ENCODE results near the gene SIRPD. TPM values are rescaled to one million over a fixed set of nuclear protein-coding genes. Genes with fewer than 3 reads are reported as not detected.

SIRPD gene
- total RNA-seq, 1 experiment from 2014 or later = not detected

DNA sequence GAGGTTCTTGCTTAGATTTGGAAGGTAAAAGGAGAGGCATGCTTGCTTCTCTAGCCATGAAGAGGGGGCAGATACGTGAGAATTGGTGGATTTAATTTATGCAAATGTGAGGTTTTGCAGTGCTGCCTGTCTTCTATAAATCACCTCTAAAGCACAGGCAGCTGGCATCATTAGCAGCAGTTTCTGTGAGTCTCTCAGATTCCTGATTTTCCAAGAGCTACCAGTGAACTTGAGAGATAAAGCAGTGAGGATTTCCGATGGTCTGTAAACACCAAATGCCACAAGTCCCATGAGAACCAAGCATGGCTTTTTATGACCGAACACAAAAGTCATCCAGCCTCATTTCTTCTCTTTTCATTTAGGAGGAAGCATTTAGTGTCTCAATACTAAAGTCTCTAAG, 63.1 kb downstream of the SIRPD start:
- no peak for DNase-seq
- no peaks in the 10 kb centered on the region for H3K36me3 ChIP-seq (replicated peaks; ENCODE audit: control insufficient read depth, insufficient read depth, low read length)
- H3K27me3 ChIP-seq (ENCODE audit: control insufficient read depth, insufficient read depth, low read length) = no peaks in the 10 kb centered on the region; the same call in 1 of the 2 replicates
- H3K4me3 ChIP-seq (ENCODE audit: insufficient read depth, low read depth, low read length) = no peak overlapping the region

DNA sequence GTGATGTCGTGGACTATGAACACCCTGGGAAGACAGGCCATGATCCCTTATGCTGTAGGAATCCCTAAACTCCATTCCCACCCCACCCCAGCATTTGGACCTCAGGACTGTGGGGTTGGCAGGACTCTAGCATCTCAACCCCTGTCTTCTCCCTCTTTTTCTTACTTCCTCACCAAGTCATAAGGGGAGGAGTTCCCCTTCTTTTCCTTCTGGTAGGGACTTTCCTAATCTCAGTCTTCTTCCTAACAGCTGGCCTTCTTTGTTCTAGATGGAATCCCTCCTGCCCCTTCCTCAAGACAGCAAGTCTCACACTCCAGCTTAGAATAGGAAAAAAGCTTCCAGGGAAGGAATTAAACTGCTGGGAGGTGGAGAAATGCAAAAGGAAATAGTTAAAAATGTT, 64.0 kb downstream of the SIRPD start:
- Histone ChIP-seq H3K27me3 (ENCODE audit: control insufficient read depth, insufficient read depth, low read length) (no peaks in the 10 kb centered on the region; the same call in 1 of the 2 replicates), H3K36me3 (replicated peaks; ENCODE audit: control insufficient read depth, insufficient read depth, low read length) (no peaks in the 10 kb centered on the region), H3K4me3 (ENCODE audit: insufficient read depth, low read depth, low read length) (no peak overlapping the region)
- DNase-seq = no peak

DNA sequence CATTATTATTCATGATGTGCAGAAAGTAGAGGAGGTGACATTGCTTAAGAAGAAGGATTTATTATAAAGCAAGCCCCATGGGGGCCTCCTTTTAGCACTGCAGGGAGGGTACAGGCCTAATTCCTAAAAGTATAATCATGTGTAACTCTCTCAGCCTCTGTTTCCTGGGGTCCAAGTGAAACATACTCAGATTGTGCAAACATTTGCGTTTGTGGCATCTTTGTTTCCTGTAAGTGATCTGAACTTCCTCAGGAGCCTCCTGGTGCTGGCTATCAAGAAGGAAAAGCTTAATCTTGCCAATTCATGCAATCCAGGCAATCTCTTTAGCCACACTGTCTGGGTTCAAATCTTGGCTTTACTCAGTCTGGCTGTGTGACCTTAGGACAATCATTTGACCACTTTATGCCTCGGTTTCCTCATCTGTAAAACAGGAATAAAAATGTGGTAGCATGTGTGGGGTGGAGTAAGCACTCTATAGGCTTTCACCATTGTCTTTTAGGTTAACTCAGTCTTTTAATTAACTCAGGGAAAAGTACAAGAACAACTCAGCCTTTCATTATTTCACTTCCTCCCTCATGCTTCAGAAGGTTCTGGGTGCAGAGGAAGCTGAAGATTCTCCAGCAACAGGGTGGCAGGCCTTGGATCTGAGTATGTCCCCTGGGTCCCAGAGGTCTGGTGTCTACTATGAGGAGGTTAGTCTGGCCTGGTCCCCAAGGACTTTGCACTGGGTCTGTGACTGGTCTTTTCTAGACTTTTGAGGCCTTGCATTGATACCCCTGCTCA, 65.5 kb downstream of the SIRPD start:
- Histone ChIP-seq H3K27me3 (ENCODE audit: control insufficient read depth, insufficient read depth, low read length) (no peaks in the 10 kb centered on the region; the same call in 1 of the 2 replicates), H3K4me3 (ENCODE audit: insufficient read depth, low read depth, low read length) (no peak overlapping the region), H3K36me3 (replicated peaks; ENCODE audit: control insufficient read depth, insufficient read depth, low read length) (no peaks in the 10 kb centered on the region)
- no peak for DNase-seq

DNA sequence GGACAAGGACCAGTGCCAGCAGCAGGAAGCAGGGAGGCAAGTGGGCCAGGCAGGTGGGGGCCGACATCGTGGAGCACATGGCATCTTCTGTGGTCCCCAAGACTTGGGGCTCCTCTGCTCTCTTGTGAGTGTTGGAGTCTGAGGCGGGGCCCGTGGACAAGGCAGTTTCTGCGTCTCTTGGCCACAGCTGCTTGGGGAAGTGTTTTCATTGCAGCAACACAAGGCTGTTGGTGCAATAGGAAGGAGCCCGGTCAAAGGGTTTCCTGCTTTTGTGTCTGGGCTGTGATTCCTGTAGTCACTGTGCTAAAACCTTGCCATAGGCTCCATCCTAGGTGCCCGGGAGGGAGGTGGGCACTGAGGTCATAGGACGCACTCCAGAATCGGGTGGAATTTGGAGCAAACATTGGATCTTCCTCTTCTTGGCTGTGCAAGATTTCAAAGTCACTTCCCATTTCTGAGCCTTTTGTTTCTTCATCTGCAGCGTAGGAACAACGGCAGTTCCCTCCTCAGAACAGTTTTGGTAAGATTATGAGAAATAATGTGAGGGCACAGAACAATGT, 66.1 kb downstream of the SIRPD start, which contains the start of gene SIRPB2:
SIRPB2 (minus strand) TSS at position 140 of the 560 bp plus-strand sequence; CDS start at position 79, 61 bp downstream.
- DNase-seq = no peak
- Histone ChIP-seq H3K4me3 (ENCODE audit: insufficient read depth, low read depth, low read length) (no peak within 1 kb of the TSS), H3K36me3 (replicated peaks; ENCODE audit: control insufficient read depth, insufficient read depth, low read length) (no peaks in the 10 kb centered on the region), H3K27me3 (ENCODE audit: control insufficient read depth, insufficient read depth, low read length) (no peaks in the 10 kb centered on the region; the same call in 1 of the 2 replicates)

DNA sequence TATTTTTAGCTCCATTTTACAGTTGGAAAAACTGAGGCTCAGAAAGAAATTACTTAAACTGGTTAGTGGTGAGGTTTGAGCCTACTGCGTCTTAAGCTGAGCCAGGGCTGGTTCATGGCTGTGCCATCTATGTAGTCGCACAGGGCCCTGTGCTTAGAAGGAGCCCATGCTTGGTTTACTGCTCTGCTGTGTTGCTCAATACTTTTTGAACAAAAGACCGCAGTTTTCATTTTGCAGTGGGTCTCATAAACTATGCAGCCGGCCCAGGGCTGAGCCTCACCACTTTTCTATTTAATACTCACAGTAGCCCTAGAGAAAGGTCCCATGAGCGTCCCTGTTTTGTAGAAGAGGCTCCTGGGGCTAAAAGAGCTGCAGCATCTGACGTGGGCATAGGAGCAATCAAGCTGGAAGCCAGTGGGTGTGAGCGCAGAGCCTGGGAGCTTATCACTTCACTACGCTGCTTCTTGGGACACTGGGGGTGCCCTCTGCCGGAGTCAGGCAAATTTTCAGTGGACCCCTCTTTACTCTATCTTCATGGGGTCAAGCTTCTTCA, 66.8 kb downstream of the SIRPD start:
- no peak for DNase-seq
- Histone ChIP-seq H3K36me3 (replicated peaks; ENCODE audit: control insufficient read depth, insufficient read depth, low read length) (no peaks in the 10 kb centered on the region), H3K4me3 (ENCODE audit: insufficient read depth, low read depth, low read length) (no peak overlapping the region), H3K27me3 (ENCODE audit: control insufficient read depth, insufficient read depth, low read length) (no peaks in the 10 kb centered on the region; the same call in 1 of the 2 replicates)

DNA sequence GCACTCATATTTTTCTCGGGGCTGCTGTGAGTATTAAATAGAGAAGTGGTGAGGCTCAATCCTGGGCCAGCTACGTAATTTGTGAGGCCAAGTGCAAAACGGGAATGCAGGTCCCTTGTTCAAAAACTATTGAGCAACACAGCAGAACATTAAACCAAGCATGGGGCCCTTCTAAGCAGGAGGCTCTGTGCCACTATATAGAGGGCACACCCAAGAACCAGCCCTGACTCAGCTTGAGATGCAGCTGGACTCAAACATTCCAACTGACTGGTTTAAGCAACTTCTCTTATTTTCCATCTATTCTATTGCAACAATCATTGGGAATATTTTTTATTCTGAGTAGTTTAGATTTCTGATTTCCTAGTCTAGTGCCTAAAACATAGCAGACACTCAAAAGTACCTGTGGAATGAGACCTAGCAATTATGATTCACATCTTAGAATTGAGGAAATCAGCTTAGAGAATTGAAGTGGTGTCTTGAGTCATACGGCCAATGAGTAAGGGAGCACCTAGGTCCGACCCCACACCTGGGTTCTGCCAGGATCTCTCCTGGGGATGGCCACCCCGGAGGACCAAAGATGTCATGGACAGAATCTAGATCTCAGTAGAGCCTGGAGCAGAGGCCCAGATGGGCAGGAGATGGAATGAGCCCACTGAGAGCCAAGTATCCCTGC, 67.6 kb downstream of the SIRPD start:
- H3K27me3 ChIP-seq (ENCODE audit: control insufficient read depth, insufficient read depth, low read length) = no peaks in the 10 kb centered on the region; the same call in 1 of the 2 replicates
- no peak for DNase-seq
- H3K4me3 ChIP-seq (ENCODE audit: insufficient read depth, low read depth, low read length) = no peak overlapping the region
- no peaks in the 10 kb centered on the region for H3K36me3 ChIP-seq (replicated peaks; ENCODE audit: control insufficient read depth, insufficient read depth, low read length)

DNA sequence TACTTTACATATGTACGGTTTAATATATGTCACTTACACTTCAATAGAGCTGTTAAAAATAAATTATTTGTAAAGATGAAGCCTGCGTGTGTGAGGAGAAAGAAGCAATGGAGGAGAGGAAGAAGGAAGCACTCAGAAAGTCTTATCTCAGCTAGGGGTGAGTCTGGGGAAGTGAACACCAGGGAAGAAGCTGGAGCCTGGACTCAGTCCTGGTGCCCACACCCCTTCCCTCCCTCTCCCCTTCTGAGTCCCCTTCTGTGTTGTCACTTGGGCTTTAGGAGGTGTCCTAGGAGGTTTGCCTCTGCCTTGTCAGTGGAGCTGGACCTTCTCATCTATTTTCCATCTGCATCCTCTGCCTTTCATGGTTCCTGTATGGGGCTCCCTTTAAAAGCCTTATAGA, 68.2 kb downstream of the SIRPD start:
- H3K27me3 ChIP-seq (ENCODE audit: control insufficient read depth, insufficient read depth, low read length) = no peaks in the 10 kb centered on the region; the same call in 1 of the 2 replicates
- DNase-seq = no peak
- no peaks in the 10 kb centered on the region for H3K36me3 ChIP-seq (replicated peaks; ENCODE audit: control insufficient read depth, insufficient read depth, low read length)
- H3K4me3 ChIP-seq (ENCODE audit: insufficient read depth, low read depth, low read length) = no peak overlapping the region

DNA sequence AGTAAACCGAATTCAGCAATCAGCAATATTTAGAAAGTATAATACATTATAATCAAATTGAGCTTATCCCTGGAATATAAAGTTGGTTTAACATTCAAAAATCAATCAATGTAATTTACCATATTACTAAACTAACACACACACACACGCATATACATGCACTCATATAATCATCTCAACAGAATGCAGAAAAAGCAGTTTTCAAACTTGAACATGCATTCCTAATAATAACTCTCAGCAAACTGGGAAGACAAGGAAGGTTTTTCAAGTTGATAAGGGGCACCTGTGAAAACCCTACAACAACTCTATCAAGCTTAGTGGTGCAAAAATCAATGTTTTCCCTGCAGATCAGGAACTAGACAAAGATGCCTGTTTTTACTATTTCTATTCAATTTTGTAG, 70.9 kb downstream of the SIRPD start:
- no peaks in the 10 kb centered on the region for H3K36me3 ChIP-seq (replicated peaks; ENCODE audit: control insufficient read depth, insufficient read depth, low read length)
- no peak for DNase-seq
- no peak overlapping the region for H3K4me3 ChIP-seq (ENCODE audit: insufficient read depth, low read depth, low read length)

DNA sequence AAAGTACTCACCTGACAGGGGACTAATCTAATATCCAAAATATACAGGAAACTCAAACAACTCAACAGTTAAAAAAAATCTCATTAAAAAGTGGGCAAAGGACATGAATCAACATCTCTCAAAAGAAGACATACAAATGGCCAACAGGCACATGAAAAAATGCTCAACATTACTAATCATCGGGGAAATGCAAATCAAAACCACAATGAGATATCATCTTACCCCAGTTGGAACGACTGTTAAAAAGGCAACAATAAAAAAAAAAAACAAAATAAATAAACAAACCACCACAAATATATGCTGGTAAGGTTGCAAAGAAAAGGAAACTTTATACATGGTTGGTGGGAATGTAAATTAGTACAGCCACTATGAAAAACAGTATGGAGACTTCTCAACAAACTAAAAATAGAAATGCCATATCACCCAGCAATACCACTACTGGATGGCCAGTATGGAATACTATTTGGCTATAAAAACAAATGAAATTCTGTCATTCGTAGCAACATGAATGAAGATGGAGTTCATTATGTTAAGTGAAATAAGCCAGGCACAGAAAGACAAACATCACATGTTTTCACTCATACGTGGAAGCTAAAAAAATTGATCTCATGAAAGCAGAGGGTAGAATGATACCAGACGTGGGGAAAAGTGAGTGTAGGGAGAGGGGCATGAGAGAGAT, 72.9 kb downstream of the SIRPD start:
- H3K4me3 ChIP-seq (ENCODE audit: insufficient read depth, low read depth, low read length) = no peak overlapping the region
- H3K27me3 ChIP-seq (ENCODE audit: control insufficient read depth, insufficient read depth, low read length) = no peaks in the 10 kb centered on the region; the same call in 1 of the 2 replicates
- no peaks in the 10 kb centered on the region for H3K36me3 ChIP-seq (replicated peaks; ENCODE audit: control insufficient read depth, insufficient read depth, low read length)
- no peak for DNase-seq

More for the DNA sequence above, 70.9 kb downstream of the SIRPD start:
- H3K27me3 ChIP-seq (ENCODE audit: control insufficient read depth, insufficient read depth, low read length) = no peaks in the 10 kb centered on the region; the same call in 1 of the 2 replicates

Other genes starting within 250 kb of the SIRPD start
- 1.1 and 1.9 TPM in 2 replicates for gene SDCBP2, start 228.6 kb downstream of the SIRPD start, total RNA-seq (2014; rRNA removed; shearing (Covaris generic))
- 132 and 136 TPM in 2 replicates for gene FKBP1A, start 164.7 kb downstream of the SIRPD start, total RNA-seq (2014; rRNA removed; shearing (Covaris generic))
- 18.9 and 24.2 TPM in 2 replicates for gene NSFL1C, start 90.9 kb downstream of the SIRPD start, total RNA-seq (2014; rRNA removed; shearing (Covaris generic))
- not detected in 2 replicates for gene SIRPB2, start 66.3 kb downstream of the SIRPD start, total RNA-seq (2014; rRNA removed; shearing (Covaris generic))
- not detected in 2 replicates for gene SIRPB1, start 62.3 kb upstream of the SIRPD start, total RNA-seq (2014; rRNA removed; shearing (Covaris generic))
- not detected in 2 replicates for gene SIRPG, start 100.1 kb upstream of the SIRPD start, total RNA-seq (2014; rRNA removed; shearing (Covaris generic))